OCI-LY7 (cell line): ENCODE results near the gene SH2D3C.

Experiments used
- CTCF ChIP-seq: fragments of 200-600 bp; sonication (generic); conservative IDR thresholded peaks from 2 replicates; pipeline ENCODE4 v1.5.1; 2014; ENCODE audit warnings: mild to moderate bottlenecking, antibody characterized with exemption, low read length, moderate library complexity, mixed read lengths
- EZH2phosphoT487 ChIP-seq: fragments of 200-600 bp; sonication (generic); IDR thresholded peaks from 2 replicates; pipeline ENCODE4 v1.6.1; 2018; ENCODE audit warnings: low read depth, borderline replicate concordance, mild to moderate bottlenecking, mixed run types, antibody characterized with exemption, low read length, moderate library complexity, mixed read lengths

DNA sequence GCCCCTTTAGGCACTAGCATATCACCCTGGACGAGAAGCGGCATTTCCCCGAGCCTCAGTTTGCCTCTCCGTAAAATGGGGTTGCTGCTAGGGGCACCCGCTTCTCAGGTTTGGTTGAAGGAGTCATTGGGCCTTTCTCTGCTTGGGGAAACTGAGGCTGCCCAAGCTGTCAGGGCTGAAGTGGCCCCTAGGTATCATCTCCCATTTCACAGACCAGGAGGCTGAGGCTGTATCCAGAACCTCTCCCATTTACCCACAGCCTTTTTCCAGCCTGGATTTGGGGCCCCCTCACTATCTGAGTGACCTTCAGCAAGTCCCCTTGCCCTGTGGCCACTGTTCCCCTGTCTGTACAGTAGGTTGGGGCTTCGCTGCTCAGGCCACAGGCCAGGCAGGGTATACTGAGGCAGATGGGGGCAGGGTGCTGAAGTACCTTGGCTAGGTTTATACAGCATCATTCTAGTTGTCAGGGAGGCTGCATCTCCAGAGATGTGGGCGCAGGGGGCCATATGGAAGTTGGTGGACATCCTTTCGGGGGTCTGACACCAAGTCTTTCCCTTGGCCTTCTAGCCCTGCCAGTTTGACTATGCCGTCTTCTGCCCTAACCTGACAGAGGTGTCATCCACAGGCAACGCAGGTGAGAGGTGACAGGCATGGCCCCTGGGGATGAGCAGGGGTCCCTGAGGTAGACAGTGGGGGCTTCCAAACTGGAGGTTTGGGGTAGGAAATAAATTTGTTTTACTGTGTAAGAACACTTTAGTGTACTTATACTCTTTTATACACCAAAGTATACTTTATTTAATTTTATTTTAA, 32.1 kb upstream of the SH2D3C start:
- TF ChIP-seq CTCF (no peak), EZH2phosphoT487 (no peak)
